WTC11 (cell line): ENCODE results near the gene NME2.

ENCODE experiments used
- CBFB ChIP-seq: sonication (generic); formaldehyde crosslinking; IDR thresholded peaks from 2 replicates; pipeline ENCODE4 v1.8.1; 2022; ENCODE audit warnings: mild to moderate bottlenecking, low read depth, missing genetic modification reagents
- NR2C2 ChIP-seq: sonication (generic); formaldehyde crosslinking; IDR thresholded peaks from 2 replicates; pipeline ENCODE4 v1.8.0; 2022; ENCODE audit warnings: mild to moderate bottlenecking, missing genetic modification reagents
- SP1 ChIP-seq: sonication (generic); formaldehyde crosslinking; conservative IDR thresholded peaks from 2 replicates; pipeline ENCODE4 v1.8.1; 2022; ENCODE audit warnings: missing genetic modification reagents
- TEAD4 ChIP-seq: sonication (generic); formaldehyde crosslinking; IDR thresholded peaks from 2 replicates; pipeline ENCODE4 v1.8.0; 2022; ENCODE audit warnings: mild to moderate bottlenecking, missing genetic modification reagents
- ZNF138 ChIP-seq: sonication (generic); formaldehyde crosslinking; conservative IDR thresholded peaks from 2 replicates; pipeline ENCODE4 v1.8.1; 2022; ENCODE audit warnings: mild to moderate bottlenecking, moderate library complexity, missing genetic modification reagents
- ZNF396 ChIP-seq: fragments of 250-450 bp; sonication (Bioruptor Pico); IDR thresholded peaks from 2 replicates; pipeline ENCODE4 v1.8.0; 2021; ENCODE audit warnings: mild to moderate bottlenecking, moderate library complexity, borderline replicate concordance
- TF ChIP-seq, protein P1 (sequence below): fragments of 200-600 bp; IDR thresholded peaks from 2 replicates; pipeline ENCODE4 v1.8.0; 2022; ENCODE audit warnings: antibody characterized with exemption
- TF ChIP-seq, protein P2 (sequence below): sonication (generic); formaldehyde crosslinking; conservative IDR thresholded peaks from 2 replicates; pipeline ENCODE4 v1.8.1; 2022; ENCODE audit warnings: mild to moderate bottlenecking, missing genetic modification reagents
- TF ChIP-seq, protein P3 (sequence below): sonication (generic); formaldehyde crosslinking; IDR thresholded peaks from 2 replicates; pipeline ENCODE4 v1.8.1; 2023; ENCODE audit warnings: mild to moderate bottlenecking, missing genetic modification reagents, moderate library complexity

DNA sequence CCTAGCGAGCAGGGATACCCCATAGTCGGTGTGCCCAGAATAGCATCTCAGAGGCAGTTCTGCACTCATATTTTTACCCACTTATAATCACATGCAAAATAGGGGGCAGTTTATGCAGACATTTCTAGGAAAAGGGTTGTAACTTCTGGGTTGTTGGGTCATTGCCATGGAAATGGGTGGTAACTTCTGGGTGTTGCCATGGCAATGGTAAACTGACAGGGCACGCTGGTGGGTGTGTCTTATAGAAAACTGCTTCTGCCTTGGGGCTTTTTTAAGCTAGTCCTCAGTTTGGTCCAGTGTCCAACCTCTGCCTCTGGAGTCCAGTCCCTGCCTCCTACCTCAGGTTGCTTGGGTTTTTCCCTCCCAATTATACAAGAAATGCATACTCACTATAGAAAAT, 38.1 kb upstream of the NME2 start:
- TF ChIP-seq ZNF396 (no peak), ZNF138 (CRISPR knock-in tag) (no peak), SP1 (CRISPR knock-in tag) (no peak), TEAD4 (no peak), CBFB (CRISPR knock-in tag) (no peak), NR2C2 (CRISPR knock-in tag) (no peak)
- TF ChIP-seq, protein P1, sequence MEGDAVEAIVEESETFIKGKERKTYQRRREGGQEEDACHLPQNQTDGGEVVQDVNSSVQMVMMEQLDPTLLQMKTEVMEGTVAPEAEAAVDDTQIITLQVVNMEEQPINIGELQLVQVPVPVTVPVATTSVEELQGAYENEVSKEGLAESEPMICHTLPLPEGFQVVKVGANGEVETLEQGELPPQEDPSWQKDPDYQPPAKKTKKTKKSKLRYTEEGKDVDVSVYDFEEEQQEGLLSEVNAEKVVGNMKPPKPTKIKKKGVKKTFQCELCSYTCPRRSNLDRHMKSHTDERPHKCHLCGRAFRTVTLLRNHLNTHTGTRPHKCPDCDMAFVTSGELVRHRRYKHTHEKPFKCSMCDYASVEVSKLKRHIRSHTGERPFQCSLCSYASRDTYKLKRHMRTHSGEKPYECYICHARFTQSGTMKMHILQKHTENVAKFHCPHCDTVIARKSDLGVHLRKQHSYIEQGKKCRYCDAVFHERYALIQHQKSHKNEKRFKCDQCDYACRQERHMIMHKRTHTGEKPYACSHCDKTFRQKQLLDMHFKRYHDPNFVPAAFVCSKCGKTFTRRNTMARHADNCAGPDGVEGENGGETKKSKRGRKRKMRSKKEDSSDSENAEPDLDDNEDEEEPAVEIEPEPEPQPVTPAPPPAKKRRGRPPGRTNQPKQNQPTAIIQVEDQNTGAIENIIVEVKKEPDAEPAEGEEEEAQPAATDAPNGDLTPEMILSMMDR: no peak
- TF ChIP-seq, protein P2, sequence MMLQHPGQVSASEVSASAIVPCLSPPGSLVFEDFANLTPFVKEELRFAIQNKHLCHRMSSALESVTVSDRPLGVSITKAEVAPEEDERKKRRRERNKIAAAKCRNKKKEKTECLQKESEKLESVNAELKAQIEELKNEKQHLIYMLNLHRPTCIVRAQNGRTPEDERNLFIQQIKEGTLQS (CRISPR knock-in tag): no peak
- TF ChIP-seq, protein P3, sequence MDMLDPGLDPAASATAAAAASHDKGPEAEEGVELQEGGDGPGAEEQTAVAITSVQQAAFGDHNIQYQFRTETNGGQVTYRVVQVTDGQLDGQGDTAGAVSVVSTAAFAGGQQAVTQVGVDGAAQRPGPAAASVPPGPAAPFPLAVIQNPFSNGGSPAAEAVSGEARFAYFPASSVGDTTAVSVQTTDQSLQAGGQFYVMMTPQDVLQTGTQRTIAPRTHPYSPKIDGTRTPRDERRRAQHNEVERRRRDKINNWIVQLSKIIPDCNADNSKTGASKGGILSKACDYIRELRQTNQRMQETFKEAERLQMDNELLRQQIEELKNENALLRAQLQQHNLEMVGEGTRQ (CRISPR knock-in tag): no peak
